CD4-positive, alpha-beta T cell treated with Interleukin-12 subunit alpha and Interleukin-12 subunit beta, for 1 hour (primary cell): ENCODE results near the gene ANKRD23.
A peak's percentile ranks its signal among the peaks of the same experiment; 100 is the strongest.
"Not testable (repeated sequence)": the region's sequence is repeated elsewhere in the genome, so short reads cannot be mapped to it uniquely, and the experiment has no call there.

Experiments used
- DNase-seq: peaks from one replicate; pipeline ENCODE4 v3.0.0-alpha.2; 2020

Gene ANKRD23

GRCh38 chr2:96863056-96863455, 19.2 kb upstream of the ANKRD23 start:
- DNase-seq: not testable (repeated sequence)

GRCh38 chr2:96861074-96861473, 17.3 kb upstream of the ANKRD23 start:
- DNase-seq: no peak

GRCh38 chr2:96860065-96861029, 16.5 kb upstream of the ANKRD23 start:
- DNase-seq: peak; percentile 35

GRCh38 chr2:96859681-96860064, 15.9 kb upstream of the ANKRD23 start:
- no peak for DNase-seq

GRCh38 chr2:96859099-96859649, 15.4 kb upstream of the ANKRD23 start:
- no peak for DNase-seq

GRCh38 chr2:96857667-96858372, 14.0 kb upstream of the ANKRD23 start, which contains the start of gene ANKRD39:
Gene ANKRD39 (minus strand): TSS chr2:96858016. CDS start chr2:96857987, 29 bp downstream.
- peak; percentile 99 for DNase-seq

- no peak for DNase-seq
Observed at GRCh38 chr2:96856776-96857666, 13.2 kb upstream of the ANKRD23 start.

- no peak for DNase-seq
Observed at GRCh38 chr2:96853321-96853720, 9.5 kb upstream of the ANKRD23 start.

- no peak for DNase-seq
Observed at GRCh38 chr2:96852667-96853066, 8.8 kb upstream of the ANKRD23 start.

- no peak for DNase-seq
Observed at GRCh38 chr2:96848264-96848663, 4.4 kb upstream of the ANKRD23 start.

GRCh38 chr2:96847586-96847985, 3.8 kb upstream of the ANKRD23 start:
- DNase-seq: no peak

- DNase-seq: no peak
Observed at GRCh38 chr2:96846825-96847224, 3.0 kb upstream of the ANKRD23 start.

GRCh38 chr2:96844405-96844808, 586 bp upstream of the ANKRD23 start:
- no peak for DNase-seq

- no peak for DNase-seq
Observed at GRCh38 chr2:96842600-96842999, 1.2 kb downstream of the ANKRD23 start.

- no peak for DNase-seq
Observed at GRCh38 chr2:96841701-96842495, 1.9 kb downstream of the ANKRD23 start.

GRCh38 chr2:96839875-96840850, 3.7 kb downstream of the ANKRD23 start:
- no peak for DNase-seq

GRCh38 chr2:96839293-96839874, 4.4 kb downstream of the ANKRD23 start:
- peak; percentile 82 for DNase-seq

GRCh38 chr2:96838345-96839292, 5.2 kb downstream of the ANKRD23 start:
- no peak for DNase-seq

GRCh38 chr2:96837575-96837974, 6.2 kb downstream of the ANKRD23 start:
- no peak for DNase-seq
